GM21723 (cell line): ENCODE measurements around the gene HDLBP.

Experiments
- ATAC-seq: cut with Tn5 transposase; IDR thresholded peaks from one replicate; pipeline ENCODE4 v1.9.1; 2021; ENCODE audit warnings: mild to moderate bottlenecking, moderate library complexity; ENCODE audit not compliant: unreplicated experiment

The HDLBP gene, protein sequence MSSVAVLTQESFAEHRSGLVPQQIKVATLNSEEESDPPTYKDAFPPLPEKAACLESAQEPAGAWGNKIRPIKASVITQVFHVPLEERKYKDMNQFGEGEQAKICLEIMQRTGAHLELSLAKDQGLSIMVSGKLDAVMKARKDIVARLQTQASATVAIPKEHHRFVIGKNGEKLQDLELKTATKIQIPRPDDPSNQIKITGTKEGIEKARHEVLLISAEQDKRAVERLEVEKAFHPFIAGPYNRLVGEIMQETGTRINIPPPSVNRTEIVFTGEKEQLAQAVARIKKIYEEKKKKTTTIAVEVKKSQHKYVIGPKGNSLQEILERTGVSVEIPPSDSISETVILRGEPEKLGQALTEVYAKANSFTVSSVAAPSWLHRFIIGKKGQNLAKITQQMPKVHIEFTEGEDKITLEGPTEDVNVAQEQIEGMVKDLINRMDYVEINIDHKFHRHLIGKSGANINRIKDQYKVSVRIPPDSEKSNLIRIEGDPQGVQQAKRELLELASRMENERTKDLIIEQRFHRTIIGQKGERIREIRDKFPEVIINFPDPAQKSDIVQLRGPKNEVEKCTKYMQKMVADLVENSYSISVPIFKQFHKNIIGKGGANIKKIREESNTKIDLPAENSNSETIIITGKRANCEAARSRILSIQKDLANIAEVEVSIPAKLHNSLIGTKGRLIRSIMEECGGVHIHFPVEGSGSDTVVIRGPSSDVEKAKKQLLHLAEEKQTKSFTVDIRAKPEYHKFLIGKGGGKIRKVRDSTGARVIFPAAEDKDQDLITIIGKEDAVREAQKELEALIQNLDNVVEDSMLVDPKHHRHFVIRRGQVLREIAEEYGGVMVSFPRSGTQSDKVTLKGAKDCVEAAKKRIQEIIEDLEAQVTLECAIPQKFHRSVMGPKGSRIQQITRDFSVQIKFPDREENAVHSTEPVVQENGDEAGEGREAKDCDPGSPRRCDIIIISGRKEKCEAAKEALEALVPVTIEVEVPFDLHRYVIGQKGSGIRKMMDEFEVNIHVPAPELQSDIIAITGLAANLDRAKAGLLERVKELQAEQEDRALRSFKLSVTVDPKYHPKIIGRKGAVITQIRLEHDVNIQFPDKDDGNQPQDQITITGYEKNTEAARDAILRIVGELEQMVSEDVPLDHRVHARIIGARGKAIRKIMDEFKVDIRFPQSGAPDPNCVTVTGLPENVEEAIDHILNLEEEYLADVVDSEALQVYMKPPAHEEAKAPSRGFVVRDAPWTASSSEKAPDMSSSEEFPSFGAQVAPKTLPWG (N-terminal part only)

DNA sequence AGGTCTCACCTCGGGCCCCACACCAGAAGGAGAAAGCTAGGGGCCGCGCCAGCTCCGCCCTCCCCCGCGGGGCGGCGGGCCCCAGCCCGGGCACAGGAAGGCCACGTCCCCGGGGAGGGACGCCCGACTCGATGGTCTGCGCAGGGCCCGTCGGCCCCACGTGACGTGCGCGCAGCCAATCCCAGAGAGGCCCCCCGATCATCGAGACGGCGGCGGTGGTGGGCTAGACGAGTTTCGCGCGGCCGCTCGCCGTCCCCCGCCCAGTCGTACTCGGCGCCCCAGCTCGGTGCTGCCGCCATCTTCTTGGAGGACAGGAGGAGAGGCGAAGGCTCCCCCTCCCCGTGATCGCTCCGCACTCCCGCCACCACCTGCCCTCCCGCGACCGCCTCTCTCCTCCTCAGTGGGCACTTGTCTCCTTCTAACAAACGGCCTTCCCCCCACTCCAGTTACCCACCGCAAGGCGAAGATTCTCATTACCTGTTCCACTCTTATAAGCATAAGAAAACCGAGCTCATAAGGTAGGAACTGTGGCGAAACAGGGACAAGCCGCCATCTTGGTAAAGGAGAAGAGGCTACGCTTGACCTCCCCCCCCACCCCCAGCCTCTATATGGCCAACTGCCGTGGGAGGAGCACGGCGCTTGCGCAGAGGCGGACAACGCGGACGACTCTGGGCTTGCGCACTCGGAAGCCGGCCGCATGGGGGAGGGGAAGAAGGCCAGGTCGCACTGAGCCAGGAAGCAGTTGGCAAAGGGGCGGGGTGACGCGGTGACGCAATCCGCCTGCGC, at the start of gene HDLBP:
Gene HDLBP (minus strand): TSS at position 580 of the 786 bp plus-strand sequence. CDS start 48,803 bp downstream, outside the sequence.
- peak; percentile 73 for ATAC-seq

DNA sequence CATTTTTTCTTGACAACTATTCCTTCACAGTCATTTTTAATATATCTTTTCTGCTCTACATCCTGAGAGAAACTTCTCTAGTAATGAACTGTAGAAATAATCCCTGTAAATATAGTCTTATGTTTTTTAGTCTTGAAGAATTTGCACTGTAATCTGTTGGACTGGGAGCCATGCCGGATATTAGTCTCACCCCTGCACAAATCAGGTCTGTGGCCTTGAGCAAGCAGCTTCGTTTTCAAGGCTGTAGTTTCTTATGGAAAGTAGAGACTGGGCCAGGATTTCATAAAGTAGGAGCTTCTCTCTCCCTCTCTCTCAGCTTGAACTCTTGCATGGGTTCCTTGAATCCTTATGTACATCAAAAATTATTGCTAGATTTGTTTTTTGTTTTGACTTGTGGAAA, 49.3 kb upstream of the HDLBP start:
- ATAC-seq: no peak

DNA sequence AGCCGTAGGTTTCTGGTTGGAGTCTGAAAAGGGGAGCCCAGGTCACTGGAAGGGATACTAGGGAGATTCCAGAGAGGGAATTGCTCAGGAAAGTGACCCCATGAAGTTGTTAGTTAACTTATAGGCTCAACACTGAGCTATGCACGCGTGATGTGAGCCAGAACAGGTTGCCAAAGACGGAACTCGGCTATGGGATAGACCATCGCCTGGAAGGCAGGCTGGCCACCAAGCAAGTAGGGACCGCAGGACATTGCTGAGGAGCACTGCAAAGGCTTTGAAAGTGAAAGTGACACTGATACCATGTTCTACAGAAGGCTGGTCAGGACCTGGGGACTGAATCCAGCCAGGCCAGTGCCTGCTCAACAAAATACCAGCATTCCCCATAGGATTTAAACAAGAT, 48.0 kb upstream of the HDLBP start:
- ATAC-seq: no peak

GRCh38 chr2:241359481-241360045, 44.1 kb upstream of the HDLBP start:
- no peak for ATAC-seq

DNA sequence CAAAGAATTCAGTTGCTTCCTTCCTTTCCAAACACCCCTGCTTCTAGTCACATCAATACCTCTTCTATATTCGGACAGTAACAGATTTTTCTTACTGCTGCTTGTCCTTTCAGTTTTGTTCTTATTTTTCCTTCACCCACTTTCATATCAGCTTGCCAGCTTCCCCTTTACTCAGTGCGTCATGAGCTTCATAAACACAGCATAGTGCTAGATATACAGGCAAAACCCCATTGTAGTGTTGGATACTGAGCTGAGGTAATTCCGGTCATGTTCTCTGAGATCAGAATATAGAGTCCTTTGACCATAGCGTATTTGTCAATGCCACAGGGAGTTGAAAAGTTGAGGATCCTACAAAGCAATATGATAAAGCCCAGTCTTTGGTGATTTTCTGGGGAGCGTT, 43.0 kb upstream of the HDLBP start:
- peak; percentile 38 for ATAC-seq

- ATAC-seq: no peak
Observed at GRCh38 chr2:241357531-241357930, 42.1 kb upstream of the HDLBP start.

DNA sequence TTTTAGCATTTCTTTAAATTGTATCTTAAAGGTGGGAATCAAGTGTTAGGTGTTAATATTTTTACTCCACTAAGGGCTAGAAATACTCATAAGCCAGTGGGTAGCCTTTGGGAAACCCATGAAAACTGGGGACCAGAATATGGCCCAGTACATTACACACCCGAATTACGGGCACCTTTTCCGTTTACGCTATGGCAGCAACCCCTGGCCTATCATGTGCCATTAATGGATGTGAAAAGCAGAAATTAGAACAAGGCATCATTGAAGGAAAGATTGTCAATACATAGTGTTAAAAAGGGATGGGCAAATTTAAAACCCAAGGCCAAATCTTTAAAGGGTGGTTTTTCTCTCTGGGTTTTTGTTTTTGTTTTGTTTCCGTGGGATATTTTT, 41.4 kb upstream of the HDLBP start:
- ATAC-seq: no peak

- peak; percentile 80 for ATAC-seq
Observed at GRCh38 chr2:241355983-241356870, 40.8 kb upstream of the HDLBP start, which contains the start of gene FARP2. TSS of gene FARP2 (plus strand) at chr2:241356285. CDS start at chr2:241373108, 16,823 bp downstream.

- ATAC-seq: peak; percentile 26
Observed at GRCh38 chr2:241354668-241355658, 39.5 kb upstream of the HDLBP start.

DNA sequence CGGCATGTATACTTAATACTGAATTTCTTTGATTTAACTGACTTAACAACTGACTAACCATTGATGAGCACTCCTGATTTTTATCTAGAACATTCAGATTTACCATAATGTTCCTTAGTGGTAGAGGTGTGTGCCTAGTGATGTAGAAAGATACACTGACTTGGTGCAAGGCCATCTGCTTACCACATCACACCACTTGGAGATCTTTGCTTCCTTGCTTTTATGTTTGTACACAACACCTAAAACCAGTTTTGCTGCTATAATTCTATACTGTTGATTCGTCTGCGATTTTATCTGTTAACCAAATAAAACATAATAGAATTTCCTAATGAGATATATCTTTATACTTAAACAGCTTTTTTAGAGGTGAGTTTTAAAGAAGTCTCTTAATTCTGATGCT, 36.8 kb upstream of the HDLBP start:
- ATAC-seq: no peak

DNA sequence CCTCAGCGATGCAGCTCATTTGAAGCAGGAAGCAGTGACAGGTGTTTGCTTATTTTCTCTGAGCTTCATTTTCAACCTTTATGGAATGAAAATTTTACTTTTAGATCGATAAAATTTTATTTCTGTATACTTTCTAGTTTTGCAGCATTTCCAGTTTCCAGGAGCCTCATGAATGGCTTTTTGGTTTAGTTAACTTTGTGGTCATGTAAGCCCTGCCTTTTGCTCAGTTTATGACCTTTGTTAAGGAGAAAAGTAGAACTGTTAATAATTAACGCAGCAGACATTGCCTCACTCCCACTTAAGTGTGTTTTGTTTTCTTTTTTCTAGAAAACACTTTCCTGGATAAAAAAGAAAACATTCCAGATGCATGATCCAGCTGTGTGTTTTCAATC, 36.2 kb upstream of the HDLBP start:
- no peak for ATAC-seq

- no peak for ATAC-seq
Observed at GRCh38 chr2:241350878-241351639, 35.6 kb upstream of the HDLBP start.

DNA sequence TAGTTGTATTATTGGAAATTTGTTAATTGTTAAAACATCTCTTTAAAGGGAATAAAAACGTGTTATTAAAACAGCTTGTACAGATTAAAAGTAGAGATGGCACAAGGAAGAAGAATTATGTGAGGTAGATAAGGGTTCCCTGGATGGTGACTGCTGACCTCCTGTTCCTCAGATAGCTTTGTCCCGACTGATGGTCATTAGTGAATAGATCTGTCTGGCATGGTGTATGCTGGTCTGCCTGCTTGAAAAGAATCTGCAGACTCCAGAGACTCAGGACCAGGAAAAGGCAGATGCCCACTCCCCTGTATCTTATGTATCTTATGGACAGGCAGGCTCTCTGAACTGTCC, 35.0 kb upstream of the HDLBP start:
- no peak for ATAC-seq

DNA sequence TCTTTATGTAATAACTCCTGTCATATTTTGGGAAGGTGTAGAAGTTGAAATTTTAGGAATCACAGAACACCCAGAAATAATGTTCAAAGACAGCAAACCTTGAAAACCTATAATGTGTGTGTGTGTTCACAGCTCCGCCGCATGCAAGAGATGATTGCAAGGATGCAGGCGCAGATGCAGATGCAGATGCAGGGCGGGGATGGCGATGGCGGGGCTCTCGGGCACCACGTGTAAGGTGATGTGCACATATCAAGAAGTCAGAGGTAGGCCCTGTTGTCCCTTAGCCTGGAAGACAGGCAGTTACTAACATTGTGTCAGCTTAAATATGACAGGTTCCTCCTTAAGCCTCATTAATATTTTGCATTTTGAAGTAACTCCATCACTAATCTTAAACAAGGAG, 34.5 kb upstream of the HDLBP start:
- ATAC-seq: no peak

- ATAC-seq: no peak
Observed at GRCh38 chr2:241344925-241345651, 29.6 kb upstream of the HDLBP start.

DNA sequence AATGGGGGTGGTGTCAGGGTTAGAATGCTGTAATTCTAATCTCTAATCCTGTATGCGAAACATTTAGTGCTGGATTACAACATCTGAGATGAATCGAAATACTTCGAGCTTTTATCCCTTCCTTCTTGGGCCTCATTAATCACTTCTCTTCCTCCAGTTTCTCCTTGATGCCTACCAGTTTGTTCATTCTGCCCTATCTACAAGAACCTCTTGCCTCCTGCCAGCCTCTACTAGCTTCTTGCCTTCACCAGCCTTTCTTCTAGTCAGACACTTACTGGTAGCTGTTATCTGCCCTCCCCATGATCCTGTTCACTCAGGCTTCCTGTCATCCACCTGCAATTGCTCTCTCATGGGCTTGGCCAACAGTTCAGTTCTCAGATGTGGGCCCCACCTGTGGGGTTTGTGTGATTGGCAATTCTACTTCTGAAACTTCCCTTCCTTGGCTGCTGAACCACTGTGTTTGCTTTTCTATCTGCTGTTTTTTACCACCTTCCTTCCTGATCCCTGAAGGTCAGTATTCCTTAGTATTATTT, 25.2 kb upstream of the HDLBP start:
- ATAC-seq: no peak
